WTC11 (cell line): ENCODE data around the gene AUH. TPM values are rescaled to one million over a fixed set of nuclear protein-coding genes. Genes with fewer than 3 reads are reported as not detected.
"Not testable (repeated sequence)": the region's sequence is repeated elsewhere in the genome, so short reads cannot be mapped to it uniquely, and the experiment has no call there.

Experiments
- ATAC-seq: fragments of 200-7000 bp; cut with Tn5 transposase; 2 replicates; pipeline ENCODE4 v1.10.0; 2021; ENCODE audit warnings: mild to moderate bottlenecking, moderate library complexity
- CTCF ChIA-PET: fragments of 300-600 bp; sonication (Branson Sonifier 250); formaldehyde crosslinking; loops from one replicate; lab custom pipeline; 2021; ENCODE audit warnings: antibody characterized with exemption; lab: Charles Lee
- POLR2A ChIA-PET: fragments of 350-600 bp; sonication (Branson Sonifier 250); formaldehyde crosslinking; loops from one replicate; lab custom pipeline; 2021; ENCODE audit warnings: antibody characterized with exemption; lab: Charles Lee
- DNase-seq: peaks from one replicate; pipeline ENCODE4 v3.0.0; 2021; ENCODE audit warnings: low spot score
- H3K27ac Mint-ChIP-seq: 2 replicates; pipeline ENCODE4 v1.8.0; 2021; ENCODE audit warnings: mixed read lengths
- H3K27me3 Mint-ChIP-seq: 2 replicates; pipeline ENCODE4 v1.8.0; 2021; ENCODE audit warnings: low read depth, mild to moderate bottlenecking, moderate library complexity, mixed read lengths
- H3K36me3 Mint-ChIP-seq: 2 replicates; pipeline ENCODE4 v1.8.0; 2021; ENCODE audit warnings: mixed read lengths
- H3K4me1 Mint-ChIP-seq: 2 replicates; pipeline ENCODE4 v1.8.0; 2022; ENCODE audit warnings: mixed read lengths
- H3K4me3 Mint-ChIP-seq: 2 replicates; pipeline ENCODE4 v1.8.0; 2021; ENCODE audit warnings: mild to moderate bottlenecking, moderate library complexity, mixed read lengths
- H3K9me3 Mint-ChIP-seq: 2 replicates; pipeline ENCODE4 v1.8.0; 2021; ENCODE audit warnings: mixed read lengths
- ARID4B ChIP-seq: sonication (generic); formaldehyde crosslinking; IDR thresholded peaks from 2 replicates; pipeline ENCODE4 v1.8.0; 2023; ENCODE audit warnings: missing genetic modification reagents, mild to moderate bottlenecking, borderline replicate concordance
- ATF2 ChIP-seq: sonication (generic); formaldehyde crosslinking; IDR thresholded peaks from 2 replicates; pipeline ENCODE4 v1.8.1; 2022; ENCODE audit warnings: low read depth, missing genetic modification reagents, borderline replicate concordance
- ATF6 ChIP-seq: sonication (generic); formaldehyde crosslinking; IDR thresholded peaks from 2 replicates; pipeline ENCODE4 v1.8.1; 2023; ENCODE audit warnings: mild to moderate bottlenecking, missing genetic modification reagents
- CREB1 ChIP-seq: sonication (generic); formaldehyde crosslinking; IDR thresholded peaks from 2 replicates; pipeline ENCODE4 v1.8.0; 2023; ENCODE audit warnings: mild to moderate bottlenecking, missing genetic modification reagents
- CREM ChIP-seq: sonication (generic); formaldehyde crosslinking; IDR thresholded peaks from 2 replicates; pipeline ENCODE4 v1.8.1; 2022; ENCODE audit warnings: mild to moderate bottlenecking, missing genetic modification reagents, moderate library complexity
- E2F5 ChIP-seq: sonication (generic); formaldehyde crosslinking; IDR thresholded peaks from 2 replicates; pipeline ENCODE4 v1.8.1; 2022; ENCODE audit warnings: mild to moderate bottlenecking, moderate library complexity, missing genetic modification reagents
- ESRRA ChIP-seq: sonication (generic); formaldehyde crosslinking; IDR thresholded peaks from 2 replicates; pipeline ENCODE4 v1.8.1; 2022; ENCODE audit warnings: mild to moderate bottlenecking, missing genetic modification reagents, borderline replicate concordance
- ETV6 ChIP-seq: sonication (generic); formaldehyde crosslinking; IDR thresholded peaks from 2 replicates; pipeline ENCODE4 v1.8.1; 2022; ENCODE audit warnings: mild to moderate bottlenecking, missing genetic modification reagents
- HMGA2 ChIP-seq: fragments of 250-450 bp; sonication (Bioruptor Pico); IDR thresholded peaks from 2 replicates; pipeline ENCODE4 v1.4.0; 2021; ENCODE audit warnings: mild to moderate bottlenecking, moderate library complexity
- JAZF1 ChIP-seq: fragments of 250-450 bp; sonication (Bioruptor Pico); IDR thresholded peaks from 2 replicates; pipeline ENCODE4 v1.9.0; 2021; ENCODE audit warnings: moderate library complexity, mild to moderate bottlenecking, inconsistent platforms
- MXD4 ChIP-seq: fragments of 250-450 bp; sonication (Bioruptor Pico); IDR thresholded peaks from 2 replicates; pipeline ENCODE4 v1.8.0; 2021; ENCODE audit warnings: mild to moderate bottlenecking, moderate library complexity, borderline replicate concordance
- NFATC4 ChIP-seq: fragments of 250-450 bp; sonication (Bioruptor Pico); IDR thresholded peaks from 2 replicates; pipeline ENCODE4 v1.9.0; 2021; ENCODE audit warnings: mild to moderate bottlenecking
- NR2C2 ChIP-seq: sonication (generic); formaldehyde crosslinking; IDR thresholded peaks from 2 replicates; pipeline ENCODE4 v1.8.0; 2022; ENCODE audit warnings: mild to moderate bottlenecking, missing genetic modification reagents
- RELA ChIP-seq: sonication (generic); formaldehyde crosslinking; IDR thresholded peaks from 2 replicates; pipeline ENCODE4 v1.8.1; 2022; ENCODE audit warnings: missing genetic modification reagents, mild to moderate bottlenecking, borderline replicate concordance
- STAT6 ChIP-seq: sonication (generic); formaldehyde crosslinking; conservative IDR thresholded peaks from 2 replicates; pipeline ENCODE4 v1.8.1; 2023; ENCODE audit warnings: mild to moderate bottlenecking, low read depth, missing genetic modification reagents, moderate library complexity
- TEAD1 ChIP-seq: sonication (generic); formaldehyde crosslinking; IDR thresholded peaks from 2 replicates; pipeline ENCODE4 v1.8.0; 2022; ENCODE audit warnings: mild to moderate bottlenecking, missing genetic modification reagents
- TEAD4 ChIP-seq: sonication (generic); formaldehyde crosslinking; IDR thresholded peaks from 2 replicates; pipeline ENCODE4 v1.8.0; 2022; ENCODE audit warnings: mild to moderate bottlenecking, missing genetic modification reagents
- ZBTB21 ChIP-seq: sonication (generic); formaldehyde crosslinking; IDR thresholded peaks from 2 replicates; pipeline ENCODE4 v1.8.1; 2023; ENCODE audit warnings: mild to moderate bottlenecking, missing genetic modification reagents, borderline replicate concordance
- ZNF121 ChIP-seq: sonication (generic); formaldehyde crosslinking; IDR thresholded peaks from 2 replicates; pipeline ENCODE4 v1.8.0; 2023; ENCODE audit warnings: missing genetic modification reagents
- total RNA-seq: library from RNA; stranded (reverse); gene quantifications from 3 replicates; pipeline ENCODE4 v1.2.3, GENCODE V29; 2021

Gene AUH
- total RNA-seq, 1 experiment from 2014 or later: 30.4 TPM

- TF ChIP-seq ARID4B: no peak
- TF ChIP-seq HMGA2 (CRISPR knock-in tag): no peak
- TF ChIP-seq TEAD4 (CRISPR knock-in tag): no peak
- TF ChIP-seq CREB1 (CRISPR knock-in tag): no peak
These were observed 17.7 kb upstream of the AUH start (continued) for GRCh38 chr9:91379426-91379825.

- ChIA-PET POLR2A (no interaction called here), CTCF (no interaction called here)
- Mint-ChIP-seq H3K4me3 (no peak overlapping the region), H3K9me3 (peaks cover 26% of the 10 kb centered on the region), H3K27me3 (no peaks in the 10 kb centered on the region; the same call in 1 of the 2 replicates), H3K27ac (no peak overlapping the region), H3K4me1 (no peaks in the 10 kb centered on the region), H3K36me3 (peaks cover 4% of the 10 kb centered on the region)
- TF ChIP-seq ATF2 (CRISPR knock-in tag) (no peak), ATF6 (CRISPR knock-in tag) (no peak), TEAD4 (CRISPR knock-in tag) (no peak), MXD4 (CRISPR knock-in tag) (no peak), NFATC4 (no peak), ETV6 (CRISPR knock-in tag) (no peak), CREM (CRISPR knock-in tag) (no peak), TEAD1 (no peak), NR2C2 (CRISPR knock-in tag) (no peak), JAZF1 (CRISPR knock-in tag) (no peak), E2F5 (CRISPR knock-in tag) (no peak), STAT6 (CRISPR knock-in tag) (no peak), ZNF121 (CRISPR knock-in tag) (no peak), ESRRA (CRISPR knock-in tag) (no peak), CREB1 (CRISPR knock-in tag) (no peak), ZBTB21 (no peak), RELA (CRISPR knock-in tag) (no peak)
- ATAC-seq (no peak), DNase-seq (no peak)
These were observed 17.0 kb upstream of the AUH start for GRCh38 chr9:91378695-91379127.

GRCh38 chr9:91378054-91378453 lies 16.3 kb upstream of the AUH start:
- H3K4me3 Mint-ChIP-seq, H3K27ac Mint-ChIP-seq, DNase-seq, CTCF ChIA-PET, ATAC-seq, H3K4me1 Mint-ChIP-seq, POLR2A ChIA-PET, H3K27me3 Mint-ChIP-seq, H3K36me3 Mint-ChIP-seq: not testable (repeated sequence)
- H3K9me3 Mint-ChIP-seq: peaks cover 26% of the 10 kb centered on the region
